A673 (cell line): Measurements from ENCODE around the gene POP4. TPM values are rescaled to one million over a fixed set of nuclear protein-coding genes. Genes with fewer than 3 reads are reported as not detected.

Experiments used
- BruUV-seq: library from RNA; stranded (reverse); fragments of 400-500 nt; replicated peaks from 2 replicates; lab custom pipeline; 2021; lab: Mats Ljungman, UMichigan
- CTCF ChIA-PET: fragments of 300-600 bp; sonication (Branson Sonifier 250); formaldehyde crosslinking; loops from one replicate; lab custom pipeline; 2022; ENCODE audit warnings: antibody characterized with exemption; lab: Charles Lee
- POLR2A ChIA-PET: fragments of 300-600 bp; sonication (Branson Sonifier 250); formaldehyde crosslinking; loops from one replicate; lab custom pipeline; 2022; ENCODE audit warnings: antibody characterized with exemption; ENCODE audit not compliant: low non-redundant PET; lab: Charles Lee
- DNase-seq: peaks from one replicate; pipeline ENCODE4 v3.0.0-alpha.2; 2015; ENCODE audit warnings: low spot score
- H3K27ac ChIP-seq: fragments of 200-600 bp; sonication (generic); 2 replicates; pipeline ENCODE4 v1.5.1; 2016; ENCODE audit warnings: mixed run types, low read depth, mild to moderate bottlenecking, mixed read lengths, antibody characterized with exemption, low read length; ENCODE audit not compliant: poor library complexity, severe bottlenecking
- H3K27me3 ChIP-seq: fragments of 200-600 bp; sonication (generic); replicated peaks from 2 replicates; pipeline ENCODE4 v1.6.1; 2017; ENCODE audit warnings: mixed run types, low read depth, mild to moderate bottlenecking, mixed read lengths, antibody characterized with exemption, low read length; ENCODE audit not compliant: insufficient read depth, poor library complexity
- H3K36me3 ChIP-seq: fragments of 200-600 bp; sonication (generic); 2 replicates; pipeline ENCODE4 v1.6.1; 2016; ENCODE audit warnings: mixed run types, mild to moderate bottlenecking, mixed read lengths, antibody characterized with exemption, low read length; ENCODE audit not compliant: insufficient read depth, poor library complexity, severe bottlenecking
- H3K4me1 ChIP-seq: fragments of 200-600 bp; sonication (generic); 2 replicates; pipeline ENCODE4 v1.6.1; 2017; ENCODE audit warnings: mixed run types, mild to moderate bottlenecking, mixed read lengths, antibody characterized with exemption, low read length; ENCODE audit not compliant: insufficient read depth, poor library complexity, severe bottlenecking
- H3K4me3 ChIP-seq: fragments of 200-600 bp; sonication (generic); 2 replicates; pipeline ENCODE4 v1.5.1; 2016; ENCODE audit warnings: low read depth, mixed run types, mild to moderate bottlenecking, mixed read lengths, low read length; ENCODE audit not compliant: poor library complexity, severe bottlenecking
- H3K9me3 ChIP-seq: fragments of 200-600 bp; sonication (generic); 2 replicates; pipeline ENCODE4 v1.6.1; 2016; ENCODE audit warnings: mixed run types, low read depth, mild to moderate bottlenecking, mixed read lengths, antibody characterized with exemption, low read length; ENCODE audit not compliant: poor library complexity, severe bottlenecking
- EZH2 ChIP-seq: fragments of 200-600 bp; sonication (generic); IDR thresholded peaks from 2 replicates; pipeline ENCODE4 v1.6.1; 2017; ENCODE audit warnings: borderline replicate concordance, low read depth, mild to moderate bottlenecking, mixed read lengths, antibody characterized with exemption, low read length; ENCODE audit not compliant: poor library complexity, severe bottlenecking
- intact Hi-C: fragments of 100-400 bp; cut with micrococcal nuclease; formaldehyde crosslinking; loops from one replicate; pipeline ENCODE4 v1.10.0; 2022; ENCODE audit not compliant: unreplicated experiment
- total RNA-seq: library from RNA; stranded (reverse); gene quantifications from 2 replicates; pipeline ENCODE4 v1.2.3, GENCODE V29; 2021
- TF ChIP-seq, protein P1 (sequence below): fragments of 300-800, 200-600 bp; sonication (generic); conservative IDR thresholded peaks from 2 replicates; pipeline ENCODE4 v1.5.1; 2017; ENCODE audit warnings: low read depth, mild to moderate bottlenecking, antibody characterized with exemption, low read length, moderate library complexity, mixed read lengths

The POP4 gene
- total RNA-seq, 1 experiment from 2014 or later, result 70.6 TPM

DNA sequence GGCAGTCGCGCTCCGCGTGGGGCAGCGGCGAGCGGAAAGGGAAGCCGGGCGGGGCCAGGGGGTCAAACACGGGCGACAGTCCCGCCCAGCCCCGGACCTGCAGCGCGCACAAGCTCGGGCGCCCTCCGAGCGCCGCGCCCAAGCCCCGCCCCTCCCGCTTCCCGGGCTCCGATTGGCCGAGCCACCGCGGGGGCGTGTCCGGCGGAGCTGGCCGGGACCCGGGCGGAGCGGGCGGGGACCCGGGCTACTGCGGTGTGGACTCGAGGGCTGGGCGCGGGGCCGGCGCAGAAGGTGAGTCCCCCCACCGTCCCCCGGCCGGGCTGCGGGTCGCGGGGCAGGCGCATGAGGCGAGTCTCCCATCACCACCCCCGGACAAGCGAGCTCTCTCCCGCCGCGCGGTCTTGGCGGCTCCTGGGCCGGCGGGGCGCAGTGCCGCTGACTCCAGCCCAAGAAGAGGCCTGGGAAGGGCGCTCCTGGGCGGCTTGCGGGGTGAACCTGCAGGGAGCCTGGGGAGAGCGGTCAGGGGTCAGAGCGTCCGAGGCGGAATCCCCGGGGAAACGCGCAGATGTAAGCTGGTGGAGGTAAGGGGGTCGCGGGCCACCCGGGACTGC lies 59.2 kb downstream of the POP4 start, which contains the start of gene PLEKHF1:
PLEKHF1 (plus strand) TSS at position 247 of the 611 bp plus-strand sequence. CDS start 8,379 bp downstream, outside the sequence.
- no peaks in the 10 kb centered on the region for H3K36me3 ChIP-seq
- peaks cover 22% of the 10 kb centered on the region for H3K27me3 ChIP-seq
- intact Hi-C loops, result no loop called here
- H3K27ac ChIP-seq, result no peak within 1 kb of the TSS
- BruUV-seq, result no TSS peak
- TF ChIP-seq, protein P1, sequence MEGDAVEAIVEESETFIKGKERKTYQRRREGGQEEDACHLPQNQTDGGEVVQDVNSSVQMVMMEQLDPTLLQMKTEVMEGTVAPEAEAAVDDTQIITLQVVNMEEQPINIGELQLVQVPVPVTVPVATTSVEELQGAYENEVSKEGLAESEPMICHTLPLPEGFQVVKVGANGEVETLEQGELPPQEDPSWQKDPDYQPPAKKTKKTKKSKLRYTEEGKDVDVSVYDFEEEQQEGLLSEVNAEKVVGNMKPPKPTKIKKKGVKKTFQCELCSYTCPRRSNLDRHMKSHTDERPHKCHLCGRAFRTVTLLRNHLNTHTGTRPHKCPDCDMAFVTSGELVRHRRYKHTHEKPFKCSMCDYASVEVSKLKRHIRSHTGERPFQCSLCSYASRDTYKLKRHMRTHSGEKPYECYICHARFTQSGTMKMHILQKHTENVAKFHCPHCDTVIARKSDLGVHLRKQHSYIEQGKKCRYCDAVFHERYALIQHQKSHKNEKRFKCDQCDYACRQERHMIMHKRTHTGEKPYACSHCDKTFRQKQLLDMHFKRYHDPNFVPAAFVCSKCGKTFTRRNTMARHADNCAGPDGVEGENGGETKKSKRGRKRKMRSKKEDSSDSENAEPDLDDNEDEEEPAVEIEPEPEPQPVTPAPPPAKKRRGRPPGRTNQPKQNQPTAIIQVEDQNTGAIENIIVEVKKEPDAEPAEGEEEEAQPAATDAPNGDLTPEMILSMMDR, result no peak
- no peak for TF ChIP-seq EZH2
- H3K4me1 ChIP-seq, result peaks cover 18% of the 10 kb centered on the region
- CTCF ChIA-PET, result interaction anchor here (0.6 kb wide), 1 partner anchor 61 kb away, joined by 7 read pairs; no protein-coding TSS in a partner anchor
- peak; percentile 71 for DNase-seq
- POLR2A ChIA-PET, result no interaction called here
- no peaks in the 10 kb centered on the region for H3K9me3 ChIP-seq
- H3K4me3 ChIP-seq, result peak within 1 kb of the TSS; percentile 49

DNA sequence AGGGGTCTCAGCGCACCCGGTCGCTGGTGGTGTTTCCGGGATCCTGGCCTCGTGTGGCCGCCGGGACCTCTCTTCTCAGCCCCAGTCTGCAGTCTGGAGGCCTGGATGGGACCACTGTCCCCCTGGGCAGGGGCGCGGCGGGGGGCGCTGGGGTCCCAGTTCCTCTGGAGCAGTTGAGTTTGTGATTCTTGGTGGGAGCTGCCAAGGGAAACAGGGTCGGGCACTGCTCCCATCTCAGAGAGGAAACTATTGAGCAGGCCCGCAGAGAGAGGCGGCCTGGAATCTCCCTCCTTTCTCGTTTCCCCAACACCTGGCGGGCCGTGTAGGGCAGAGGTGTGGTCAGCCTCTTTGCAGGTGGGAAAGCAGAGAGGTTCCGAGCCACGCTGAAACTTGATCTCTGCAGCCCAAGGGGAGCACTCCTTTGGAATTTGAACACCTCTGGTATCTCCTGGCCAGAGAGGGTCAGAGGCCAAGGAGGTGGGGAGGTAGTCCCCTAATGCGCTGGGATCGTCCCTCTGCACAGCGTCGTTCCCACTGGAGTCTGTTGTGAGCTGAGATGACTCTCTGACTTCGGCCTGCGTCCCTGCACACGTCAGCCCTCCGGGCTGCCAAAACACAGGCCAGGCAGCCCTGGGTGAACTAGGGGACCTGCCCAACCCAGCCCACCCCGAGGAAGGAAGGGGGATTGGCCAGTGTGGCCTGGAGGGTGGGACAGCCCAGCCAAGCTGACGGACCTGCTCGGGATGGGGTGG lies 59.9 kb downstream of the POP4 start:
- CTCF ChIA-PET, result interaction anchor here (0.6 kb wide), 1 partner anchor 61 kb away, joined by 7 read pairs; no protein-coding TSS in a partner anchor
- Histone ChIP-seq H3K27ac (no peak overlapping the region), H3K27me3 (peaks cover 22% of the 10 kb centered on the region), H3K4me3 (peak overlapping the region; percentile 49), H3K36me3 (no peaks in the 10 kb centered on the region), H3K4me1 (peaks cover 18% of the 10 kb centered on the region), H3K9me3 (no peaks in the 10 kb centered on the region)
- DNase-seq, result no peak
- no peak for TF ChIP-seq EZH2
- TF ChIP-seq, protein P1, result no peak
- POLR2A ChIA-PET, result no interaction called here
- intact Hi-C loops, result no loop called here
- no TSS peak for BruUV-seq

Other genes with a start within 250 kb of the POP4 start
- not detected in 2 replicates for gene VSTM2B, start 80.3 kb upstream of the POP4 start, total RNA-seq
- gene PLEKHF1, start 59.2 kb downstream of the POP4 start, total RNA-seq, result not detected in 2 replicates
- 26.8 and 28.6 TPM in 2 replicates for gene C19orf12, start 109.0 kb downstream of the POP4 start, total RNA-seq
- gene CCNE1, start 205.7 kb downstream of the POP4 start, total RNA-seq, result 8.9 and 12.0 TPM in 2 replicates